RWPE1 (cell line): ENCODE measurements around the gene SV2C.
"Not testable (repeated sequence)": the region's sequence is repeated elsewhere in the genome, so short reads cannot be mapped to it uniquely, and the experiment has no call there.

Source experiments
- CTCF ChIA-PET: fragments of 350-600 bp; sonication (Branson Sonifier 250); formaldehyde crosslinking; extraction: SDS; loops from one replicate; lab custom pipeline; 2021; lab: Yijun Ruan, JAX
- POLR2A ChIA-PET: fragments of 400-600 bp; formaldehyde crosslinking; extraction: SDS; loops from one replicate; lab custom pipeline; 2020; ENCODE audit warnings: antibody characterized with exemption; ENCODE audit not compliant: low non-redundant PET; lab: Yijun Ruan, JAX
- DNase-seq: peaks from one replicate; pipeline ENCODE4 v3.0.0; 2012; ENCODE audit warnings: low spot score
- H3K27ac ChIP-seq: fragments of 450-650 bp; 2 replicates; pipeline ENCODE4 v1.5.1; 2017
- CTCF ChIP-seq: fragments of 450-650 bp; conservative IDR thresholded peaks from 2 replicates; pipeline ENCODE4 v1.5.1; 2017; ENCODE audit warnings: low read depth, mild to moderate bottlenecking

Gene SV2C

GRCh38 chr5:76083555-76084495 is 642 bp downstream of the SV2C start:
- DNase-seq: no peak
- H3K27ac ChIP-seq: no peak overlapping the region
- CTCF ChIA-PET: interaction anchor here (0.7 to 1.1 kb wide), 2 partner anchors 22 to 92 kb away, joined by 3 to 4 read pairs; no protein-coding TSS in a partner anchor

GRCh38 chr5:76084496-76085242 is 1.5 kb downstream of the SV2C start:
- H3K27ac ChIP-seq: no peak overlapping the region
- TF ChIP-seq CTCF: no peak
- ChIA-PET CTCF (interaction anchor here (0.7 to 1.1 kb wide), 2 partner anchors 23 to 91 kb away, joined by 3 to 4 read pairs; no protein-coding TSS in a partner anchor), POLR2A (no interaction called here)
- DNase-seq: no peak

More at GRCh38 chr5:76083555-76084495, 642 bp downstream of the SV2C start:
- POLR2A ChIA-PET: no interaction called here
- TF ChIP-seq CTCF: no peak

DNA sequence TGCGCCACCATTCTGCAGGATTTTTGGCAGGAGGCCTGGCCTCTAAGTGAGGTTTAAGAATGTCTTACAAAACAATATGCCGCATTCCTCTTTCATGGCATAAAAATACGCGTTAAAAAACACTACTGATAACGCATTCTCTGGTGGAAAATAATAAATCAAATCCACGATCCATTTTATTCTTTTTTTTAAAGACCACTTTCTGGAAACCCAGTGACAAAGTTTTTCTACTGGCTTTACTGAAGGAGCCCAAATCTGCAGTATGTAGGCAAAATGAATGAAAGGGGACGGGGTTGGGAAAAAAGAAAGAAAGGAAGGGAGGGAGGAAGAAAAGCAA is 2.0 kb downstream of the SV2C start:
- DNase-seq: no peak
- ChIA-PET POLR2A (no interaction called here), CTCF (interaction anchor here (1.1 kb wide), 1 partner anchor 90 kb away, joined by 4 read pairs; no protein-coding TSS in a partner anchor)
- TF ChIP-seq CTCF: no peak
- H3K27ac ChIP-seq: no peak overlapping the region

GRCh38 chr5:76086095-76086494 is 2.9 kb downstream of the SV2C start:
- TF ChIP-seq CTCF: no peak
- CTCF ChIA-PET: no interaction called here
- POLR2A ChIA-PET: no interaction called here
- no peak overlapping the region for H3K27ac ChIP-seq
- DNase-seq: no peak

- DNase-seq, CTCF ChIA-PET, POLR2A ChIA-PET, H3K27ac ChIP-seq: not testable (repeated sequence)
Measured at GRCh38 chr5:76089156-76089555, 6.0 kb downstream of the SV2C start.

- CTCF ChIA-PET: interaction anchor here (0.6 kb wide), 2 partner anchors 215 to 262 kb away, joined by 4 to 5 read pairs; no protein-coding TSS in a partner anchor
- no peak overlapping the region for H3K27ac ChIP-seq
- POLR2A ChIA-PET: no interaction called here
- DNase-seq: no peak
- no peak for TF ChIP-seq CTCF
Measured at GRCh38 chr5:76091351-76091750, 8.2 kb downstream of the SV2C start.
